Measurements from ENCODE around the gene NCAPH2. TPM values are rescaled to one million over a fixed set of nuclear protein-coding genes. Genes with fewer than 3 reads are reported as not detected.

The NCAPH2 gene
- total RNA-seq, 4 donors from 2014 or later, result 27.7 to 48.2 (median 29.5) TPM

DNA sequence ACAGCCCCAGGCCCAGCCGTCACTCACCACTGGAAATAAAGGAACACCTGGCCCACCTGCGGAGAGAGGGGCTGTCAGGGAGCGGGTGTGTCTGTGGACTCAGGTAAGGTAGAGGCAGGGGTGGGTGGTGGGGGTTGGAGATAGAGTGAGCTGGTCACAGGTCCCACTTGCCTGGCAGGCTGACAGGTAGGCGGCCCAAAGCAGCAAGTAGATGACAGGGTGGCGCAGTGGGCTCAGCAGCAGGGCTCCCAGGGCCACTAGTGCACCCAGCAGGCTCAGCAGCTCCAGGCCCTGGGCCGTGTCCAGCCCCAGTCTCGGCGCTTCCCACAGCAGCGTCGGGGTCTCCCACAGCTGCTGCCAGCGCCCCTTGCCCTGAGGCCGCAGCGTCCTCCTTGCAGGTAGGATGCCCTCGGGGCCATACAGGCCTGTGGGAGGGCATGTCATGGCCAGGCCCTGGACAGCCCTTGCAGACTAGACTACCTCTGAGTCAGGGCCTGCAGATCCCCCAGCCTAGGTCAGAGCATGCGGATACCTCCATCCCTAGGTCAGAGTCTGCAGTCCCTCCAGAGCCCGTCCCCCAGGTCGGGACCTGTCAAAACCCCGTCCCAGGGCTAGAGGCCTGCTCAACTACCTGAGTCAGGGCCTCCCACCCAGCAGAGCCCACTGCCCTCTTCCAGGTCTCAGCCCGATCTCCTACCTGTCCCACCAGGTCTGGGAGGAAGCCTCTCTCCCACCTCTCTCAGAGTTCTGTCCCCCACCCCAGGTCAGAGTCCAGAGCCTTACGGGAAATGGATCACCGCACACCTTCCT, 1.2 kb upstream of the NCAPH2 start:
- TF ChIP-seq, protein P1, sequence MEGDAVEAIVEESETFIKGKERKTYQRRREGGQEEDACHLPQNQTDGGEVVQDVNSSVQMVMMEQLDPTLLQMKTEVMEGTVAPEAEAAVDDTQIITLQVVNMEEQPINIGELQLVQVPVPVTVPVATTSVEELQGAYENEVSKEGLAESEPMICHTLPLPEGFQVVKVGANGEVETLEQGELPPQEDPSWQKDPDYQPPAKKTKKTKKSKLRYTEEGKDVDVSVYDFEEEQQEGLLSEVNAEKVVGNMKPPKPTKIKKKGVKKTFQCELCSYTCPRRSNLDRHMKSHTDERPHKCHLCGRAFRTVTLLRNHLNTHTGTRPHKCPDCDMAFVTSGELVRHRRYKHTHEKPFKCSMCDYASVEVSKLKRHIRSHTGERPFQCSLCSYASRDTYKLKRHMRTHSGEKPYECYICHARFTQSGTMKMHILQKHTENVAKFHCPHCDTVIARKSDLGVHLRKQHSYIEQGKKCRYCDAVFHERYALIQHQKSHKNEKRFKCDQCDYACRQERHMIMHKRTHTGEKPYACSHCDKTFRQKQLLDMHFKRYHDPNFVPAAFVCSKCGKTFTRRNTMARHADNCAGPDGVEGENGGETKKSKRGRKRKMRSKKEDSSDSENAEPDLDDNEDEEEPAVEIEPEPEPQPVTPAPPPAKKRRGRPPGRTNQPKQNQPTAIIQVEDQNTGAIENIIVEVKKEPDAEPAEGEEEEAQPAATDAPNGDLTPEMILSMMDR (IDR thresholded peaks at IDR 0.05), result no peak
- peak; percentile 24 for ATAC-seq (ENCODE audit: low FRiP score)
- no peak for DNase-seq (ENCODE audit: low spot score)

DNA sequence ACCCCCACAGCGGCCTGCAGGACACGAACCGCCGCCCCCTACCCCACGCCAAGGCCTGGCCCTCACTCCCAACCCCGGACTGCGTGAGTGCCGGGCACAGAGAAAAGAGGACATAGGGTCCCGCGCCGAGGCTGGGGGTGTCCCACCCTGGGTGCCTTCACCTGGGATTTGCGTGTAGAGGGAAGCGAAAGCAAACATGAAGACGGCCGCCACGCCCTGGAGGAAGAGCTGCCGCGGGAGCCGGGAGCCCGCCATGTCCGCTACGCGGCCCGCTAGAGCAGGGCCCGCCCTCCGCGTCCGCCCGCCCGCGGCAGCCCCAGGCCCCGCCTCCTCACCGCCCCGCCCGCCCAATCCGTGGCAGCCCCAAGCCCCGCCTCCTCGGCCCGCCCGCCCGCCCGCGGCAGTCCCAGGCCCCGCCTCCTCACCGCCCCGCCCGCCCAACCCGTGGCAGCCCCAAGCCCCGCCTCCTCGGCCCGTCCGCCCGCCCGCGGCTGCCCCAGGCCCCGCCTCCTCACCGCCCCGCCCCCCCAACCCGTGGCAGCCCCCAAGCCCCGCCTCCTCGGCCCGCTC, 518 bp upstream of the NCAPH2 start, which contains the start of gene LMF2:
TSS of gene LMF2 (minus strand) at position 282 of the 570 bp plus-strand sequence. CDS start at position 255, 27 bp downstream.
- DNase-seq (ENCODE audit: low spot score) (peak; percentile 61), ATAC-seq (ENCODE audit: low FRiP score) (peak; percentile 72)
- TF ChIP-seq, protein P1 (IDR thresholded peaks at IDR 0.05), result no peak

DNA sequence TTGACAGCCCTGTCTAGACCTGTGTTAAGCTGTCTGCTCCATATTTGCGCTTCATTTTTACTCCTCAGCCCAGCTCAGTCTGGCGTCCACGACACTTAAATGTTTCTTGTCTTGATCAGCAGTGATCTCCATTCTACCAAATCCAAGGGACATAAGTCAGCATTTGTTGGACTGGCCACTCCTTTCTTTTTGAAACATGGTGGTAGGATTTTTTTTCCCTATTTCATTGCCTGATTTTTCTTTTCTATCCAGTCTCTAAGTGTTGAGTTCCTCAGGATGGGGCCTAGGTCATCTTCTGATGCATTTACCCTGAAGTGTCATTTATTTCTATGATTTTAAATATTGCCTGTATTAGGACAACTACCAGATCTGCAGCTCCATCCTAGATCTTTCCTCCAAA, 873 bp downstream of the NCAPH2 start:
- TF ChIP-seq, protein P1 (IDR thresholded peaks at IDR 0.05), result no peak
- no peak for DNase-seq (ENCODE audit: low spot score)
- ATAC-seq (ENCODE audit: low FRiP score), result no peak

DNA sequence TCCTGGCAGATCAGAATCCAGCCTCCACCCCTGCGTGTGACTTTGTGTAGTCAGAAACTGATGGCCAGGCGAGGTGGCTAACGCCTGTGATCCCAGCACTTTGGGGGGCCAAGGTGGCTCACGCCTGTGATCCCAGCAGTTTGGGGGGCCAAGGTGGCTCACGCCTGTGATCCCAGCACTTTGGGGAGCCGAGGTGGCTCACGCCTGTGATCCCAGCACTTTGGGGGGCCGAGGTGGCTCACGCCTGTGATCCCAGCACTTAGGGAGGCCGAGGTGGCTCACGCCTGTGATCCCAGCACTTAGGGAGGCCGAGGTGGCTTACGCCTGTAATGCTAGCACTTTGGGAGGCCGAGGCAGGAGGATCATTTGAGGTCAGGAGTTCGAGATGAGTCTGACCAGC, 5.2 kb downstream of the NCAPH2 start:
- TF ChIP-seq, protein P1 (IDR thresholded peaks at IDR 0.05), result no peak
- ATAC-seq (ENCODE audit: low FRiP score) (no peak), DNase-seq (ENCODE audit: low spot score) (no peak)

DNA sequence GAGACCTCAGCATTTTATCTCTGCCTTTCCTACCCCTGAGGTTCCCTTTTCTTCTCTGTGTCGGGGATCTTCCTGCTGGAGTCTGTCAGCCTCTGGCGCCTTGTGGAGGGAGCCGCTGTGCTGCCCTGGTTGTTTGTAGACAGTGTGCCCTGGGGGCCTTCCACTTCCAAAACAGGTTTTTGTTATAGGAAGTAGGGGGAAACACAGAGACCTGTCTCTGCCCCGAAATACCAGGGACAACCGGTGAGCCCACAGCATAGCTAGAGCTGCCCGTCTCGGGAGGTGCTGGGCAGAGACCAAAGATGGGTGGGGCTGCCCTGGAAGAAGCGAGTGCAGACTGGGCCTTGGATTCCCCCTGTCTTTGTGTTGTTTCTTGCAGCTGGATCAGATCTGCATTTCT, 8.0 kb downstream of the NCAPH2 start:
- ATAC-seq (ENCODE audit: low FRiP score) (no peak), DNase-seq (ENCODE audit: low spot score) (no peak)
- TF ChIP-seq, protein P1 (IDR thresholded peaks at IDR 0.05), result no peak

DNA sequence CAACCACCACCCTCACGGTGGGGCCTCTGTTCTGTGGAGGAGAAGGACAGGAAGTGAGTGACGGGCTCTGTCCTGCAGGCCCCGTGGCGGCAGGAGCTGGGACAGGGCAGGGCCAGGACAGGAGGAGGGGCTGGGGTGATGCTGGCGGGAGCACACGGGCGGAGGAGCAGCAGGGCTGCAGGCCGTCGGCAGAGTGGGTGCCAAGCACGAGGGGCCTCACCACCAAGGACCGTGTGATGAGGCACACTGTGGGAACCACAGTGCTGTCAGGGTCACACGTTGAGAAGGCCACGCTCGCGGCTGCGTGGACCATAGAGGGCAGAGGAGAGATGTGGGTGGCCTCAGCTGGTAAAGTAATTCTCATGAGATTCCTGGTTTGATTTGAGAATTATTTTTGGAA, 8.9 kb downstream of the NCAPH2 start:
- DNase-seq (ENCODE audit: low spot score), result no peak
- TF ChIP-seq, protein P1 (IDR thresholded peaks at IDR 0.05), result no peak

More for the DNA sequence above, 8.9 kb downstream of the NCAPH2 start:
- no peak for ATAC-seq (ENCODE audit: low FRiP score)
